GM19351 (cell line): ENCODE measurements around the gene CSNK2B.

Source experiments
- ATAC-seq: cut with Tn5 transposase; IDR thresholded peaks from one replicate; pipeline ENCODE4 v1.9.1; 2021; ENCODE audit warnings: mild to moderate bottlenecking, moderate library complexity; ENCODE audit not compliant: unreplicated experiment

The CSNK2B gene

DNA sequence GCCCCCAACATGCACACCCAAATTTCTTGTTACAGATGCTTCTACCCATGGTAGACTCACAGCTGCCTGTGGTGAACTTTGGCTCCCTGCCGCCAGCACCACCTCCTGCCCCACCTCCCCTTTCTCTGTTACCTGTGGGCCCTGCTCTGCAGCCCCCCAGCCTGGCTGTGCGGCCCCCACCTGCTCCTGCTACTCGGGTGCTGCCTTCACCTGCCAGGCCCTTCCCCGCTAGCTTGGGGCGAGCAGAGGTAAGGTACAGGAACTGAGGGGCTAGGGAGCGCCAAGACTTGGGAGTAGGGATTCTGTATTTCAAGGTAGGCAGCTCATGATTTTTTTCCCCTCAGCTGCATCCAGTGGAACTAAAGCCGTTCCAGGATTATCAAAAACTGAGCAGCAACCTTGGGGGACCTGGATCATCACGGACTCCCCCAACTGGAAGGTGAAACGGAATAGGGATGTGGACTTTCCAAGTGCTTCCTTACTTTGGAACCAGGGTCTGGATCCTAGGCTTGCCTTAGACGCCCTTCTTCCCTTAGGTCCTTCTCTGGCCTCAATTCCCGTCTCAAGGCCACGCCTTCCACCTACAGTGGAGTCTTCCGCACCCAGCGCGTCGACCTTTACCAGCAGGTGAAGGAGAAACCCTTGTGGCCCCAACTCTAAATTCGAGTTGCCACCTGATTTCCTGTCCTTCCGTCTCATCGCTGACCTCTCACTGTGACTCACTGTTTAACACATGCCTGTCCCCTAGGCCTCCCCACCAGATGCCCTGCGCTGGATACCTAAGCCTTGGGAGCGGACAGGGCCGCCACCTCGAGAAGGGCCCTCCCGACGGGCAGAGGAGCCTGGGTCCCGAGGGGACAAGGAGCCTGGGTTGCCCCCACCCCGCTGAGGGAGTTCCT, 28.9 kb upstream of the CSNK2B start:
- ATAC-seq, result no peak

DNA sequence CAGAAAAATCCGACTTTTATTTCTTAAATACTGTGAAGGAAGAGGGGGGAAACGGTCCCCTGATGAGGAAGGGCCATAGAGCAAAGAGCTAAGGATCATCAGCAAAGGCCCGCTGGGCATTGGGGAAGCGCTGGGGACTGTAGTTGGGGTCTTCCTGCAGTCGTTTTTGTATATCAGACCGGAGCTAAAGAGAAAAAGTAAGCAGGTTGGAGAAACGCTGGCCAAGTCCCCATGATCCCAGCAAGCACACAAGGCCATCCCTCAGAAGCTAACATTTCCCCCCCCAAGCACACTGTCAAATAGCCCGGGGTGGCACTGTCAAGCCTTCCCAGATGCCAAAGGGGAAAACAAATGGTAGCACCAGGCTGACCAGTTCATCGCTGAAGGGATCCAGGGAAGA, 26.8 kb upstream of the CSNK2B start:
- no peak for ATAC-seq

DNA sequence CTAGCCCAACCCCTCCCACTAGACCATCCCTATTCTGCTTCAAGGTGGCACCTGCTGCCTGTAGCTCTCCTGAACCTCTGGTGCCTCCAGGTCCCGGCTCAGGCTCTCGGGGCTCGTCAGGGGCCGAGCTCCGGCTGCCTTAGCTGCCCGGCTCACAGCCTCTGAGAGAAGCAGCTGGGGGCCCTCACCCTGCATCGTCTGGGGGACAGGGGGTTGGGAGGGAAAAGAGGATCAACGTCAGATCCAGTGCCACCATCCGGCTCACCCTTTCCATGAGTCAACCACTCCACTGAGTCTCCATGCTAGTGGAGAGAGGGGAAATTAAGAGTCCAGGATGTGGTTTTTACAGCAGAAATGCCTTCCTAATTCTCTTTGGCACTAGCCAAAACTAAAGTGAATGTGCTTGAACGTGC, 26.4 kb upstream of the CSNK2B start:
- ATAC-seq, result no peak

DNA sequence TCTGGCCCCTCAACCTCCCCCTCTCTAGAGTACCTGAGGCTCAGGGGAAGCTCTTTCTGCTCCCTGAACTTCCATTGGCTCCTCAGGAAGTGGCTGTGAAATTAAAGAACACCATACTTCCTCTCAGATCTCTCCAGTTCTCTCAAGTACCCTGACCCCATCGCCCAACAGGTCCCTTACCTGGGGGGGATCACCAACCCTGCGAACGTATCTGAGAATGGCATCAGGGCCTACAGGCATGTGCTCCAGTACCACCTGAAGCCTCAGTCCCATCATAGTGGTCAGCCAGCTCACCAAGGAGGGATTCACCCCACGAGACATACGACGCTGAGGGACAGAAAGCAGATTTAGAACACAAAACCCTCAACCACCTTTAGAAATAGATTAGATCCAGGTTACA, 25.3 kb upstream of the CSNK2B start:
- no peak for ATAC-seq

DNA sequence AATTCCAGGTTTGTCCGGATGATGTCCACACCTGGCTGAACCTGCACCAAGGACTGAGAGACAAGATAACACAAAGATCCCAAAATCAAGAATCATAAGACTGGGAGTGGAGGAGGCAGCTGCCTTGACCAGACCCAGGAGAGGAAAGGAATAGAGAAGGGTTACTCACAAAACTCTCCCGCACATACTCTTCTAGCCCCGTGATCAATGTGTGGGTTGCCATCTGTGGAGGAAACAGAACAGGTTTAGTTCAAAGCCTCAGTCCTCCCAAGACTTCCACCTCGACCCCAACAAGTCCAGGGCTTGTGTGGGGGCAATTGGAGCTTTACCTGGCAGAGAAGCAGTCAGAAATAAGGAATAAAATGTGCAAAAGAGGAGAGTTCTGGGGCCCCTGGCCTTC, 24.5 kb upstream of the CSNK2B start:
- ATAC-seq, result no peak

DNA sequence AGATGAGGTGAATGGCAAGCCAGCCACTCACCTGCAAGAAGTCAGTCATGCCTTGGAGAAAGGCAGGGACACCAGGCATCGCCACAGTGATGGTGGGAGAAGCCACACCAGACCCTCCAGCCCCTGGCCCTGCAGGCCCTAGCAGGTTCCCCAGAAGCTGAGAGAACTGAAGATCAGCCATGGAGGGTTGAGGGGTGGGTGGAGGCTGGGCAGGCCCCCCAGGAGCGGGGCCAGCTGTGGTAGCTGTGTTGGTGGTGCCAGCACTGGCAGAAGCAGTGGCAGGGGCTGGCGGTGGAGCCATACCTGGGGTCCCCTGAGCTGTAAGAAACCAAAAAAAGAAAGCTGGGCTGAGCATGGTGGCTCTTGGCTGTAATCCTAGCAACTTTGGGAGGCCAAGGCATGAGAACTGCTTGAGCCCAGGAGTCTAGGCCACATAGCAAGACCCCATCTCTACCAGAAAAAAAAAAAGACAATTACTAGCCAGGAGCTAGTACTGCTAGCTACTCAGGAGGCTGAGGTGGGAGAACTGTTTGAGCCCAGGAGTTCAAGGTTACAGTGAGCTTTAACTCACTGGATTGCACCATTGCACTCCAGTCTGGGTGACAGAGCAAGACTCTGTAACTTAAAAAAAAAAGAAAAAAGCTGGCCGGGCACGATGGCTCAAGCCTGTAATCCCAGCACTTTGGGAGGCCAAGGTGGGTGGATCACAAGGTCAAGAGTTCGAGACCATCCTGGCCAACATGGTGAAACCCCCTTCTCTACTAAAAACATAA, 22.9 kb upstream of the CSNK2B start:
- ATAC-seq, result no peak

DNA sequence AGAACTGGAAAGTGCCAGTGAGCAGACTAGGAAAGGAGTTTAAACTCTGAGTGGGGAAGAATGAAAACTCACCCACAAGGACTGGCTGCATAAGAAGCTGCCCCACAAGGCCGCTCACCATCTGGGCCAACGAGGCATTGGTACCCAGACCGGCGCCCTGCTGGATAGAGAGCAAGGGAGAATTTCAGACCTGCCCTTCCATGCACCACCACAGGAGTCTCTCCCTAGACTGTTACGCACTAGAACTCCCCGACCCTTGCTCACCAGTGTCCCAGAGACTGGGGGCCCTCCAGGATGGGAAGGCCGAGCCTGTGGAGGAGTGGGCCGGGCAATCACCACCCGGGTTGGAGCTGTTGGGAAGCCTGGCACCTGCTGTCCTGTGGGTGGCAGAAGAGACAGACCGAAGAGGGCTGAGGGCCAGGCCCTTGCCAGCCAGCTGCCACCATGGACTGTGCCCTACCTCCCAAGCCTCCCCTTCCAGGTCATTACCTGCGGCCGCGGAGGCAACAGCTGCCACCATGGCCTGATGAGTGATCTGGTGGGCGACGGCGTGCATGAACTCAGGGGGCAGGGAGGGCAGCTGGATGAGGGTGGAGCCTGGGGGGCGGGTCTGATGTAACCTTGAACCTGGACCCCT, 21.9 kb upstream of the CSNK2B start:
- no peak for ATAC-seq

DNA sequence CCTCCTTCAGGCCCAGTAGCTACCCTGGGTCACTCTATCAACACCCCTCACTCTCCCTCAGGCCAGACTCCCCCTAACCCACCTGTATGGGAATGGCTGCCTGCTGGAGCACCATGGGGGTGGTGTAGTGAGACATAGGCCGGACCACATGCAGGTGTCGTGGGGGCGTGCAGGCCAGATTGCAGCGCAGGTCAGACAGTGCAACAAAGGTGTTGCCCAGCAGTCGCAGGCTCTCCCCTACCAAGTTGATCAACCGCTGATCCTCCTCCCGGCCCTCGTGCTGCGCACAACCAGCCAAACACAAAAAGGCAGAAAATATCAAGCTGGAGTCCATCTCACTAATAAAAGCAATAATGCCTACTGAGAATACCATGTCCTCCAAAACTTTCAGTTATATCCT, 20.6 kb upstream of the CSNK2B start:
- no peak for ATAC-seq

DNA sequence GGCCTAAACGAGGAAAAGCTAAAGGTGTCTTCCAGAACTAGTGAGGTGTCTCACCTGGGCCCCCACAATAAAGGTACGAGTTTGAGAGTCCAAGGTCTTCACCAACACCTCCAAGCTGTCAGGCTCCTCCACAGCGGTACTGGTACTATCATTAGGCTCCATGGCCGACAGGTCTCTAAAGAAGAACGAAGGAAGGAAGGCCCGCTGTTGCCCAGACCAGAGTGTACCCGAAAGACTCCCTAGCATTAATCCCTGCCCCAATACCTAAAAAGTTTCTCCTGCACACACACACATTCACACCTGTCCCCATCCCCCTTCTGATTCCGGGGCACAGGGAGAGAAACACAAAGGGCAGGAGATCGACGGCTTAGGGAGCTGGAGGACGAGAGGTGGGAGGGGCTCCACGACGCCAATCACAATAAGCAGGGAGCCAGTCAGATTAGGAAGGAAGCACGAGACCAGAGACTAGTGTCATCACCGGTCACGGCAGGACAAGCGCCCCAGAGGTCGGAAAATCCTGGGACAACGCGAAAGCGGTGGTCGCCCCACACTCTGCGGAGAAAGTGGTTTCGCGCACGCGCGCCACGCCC, 14.2 kb upstream of the CSNK2B start:
- no peak for ATAC-seq

DNA sequence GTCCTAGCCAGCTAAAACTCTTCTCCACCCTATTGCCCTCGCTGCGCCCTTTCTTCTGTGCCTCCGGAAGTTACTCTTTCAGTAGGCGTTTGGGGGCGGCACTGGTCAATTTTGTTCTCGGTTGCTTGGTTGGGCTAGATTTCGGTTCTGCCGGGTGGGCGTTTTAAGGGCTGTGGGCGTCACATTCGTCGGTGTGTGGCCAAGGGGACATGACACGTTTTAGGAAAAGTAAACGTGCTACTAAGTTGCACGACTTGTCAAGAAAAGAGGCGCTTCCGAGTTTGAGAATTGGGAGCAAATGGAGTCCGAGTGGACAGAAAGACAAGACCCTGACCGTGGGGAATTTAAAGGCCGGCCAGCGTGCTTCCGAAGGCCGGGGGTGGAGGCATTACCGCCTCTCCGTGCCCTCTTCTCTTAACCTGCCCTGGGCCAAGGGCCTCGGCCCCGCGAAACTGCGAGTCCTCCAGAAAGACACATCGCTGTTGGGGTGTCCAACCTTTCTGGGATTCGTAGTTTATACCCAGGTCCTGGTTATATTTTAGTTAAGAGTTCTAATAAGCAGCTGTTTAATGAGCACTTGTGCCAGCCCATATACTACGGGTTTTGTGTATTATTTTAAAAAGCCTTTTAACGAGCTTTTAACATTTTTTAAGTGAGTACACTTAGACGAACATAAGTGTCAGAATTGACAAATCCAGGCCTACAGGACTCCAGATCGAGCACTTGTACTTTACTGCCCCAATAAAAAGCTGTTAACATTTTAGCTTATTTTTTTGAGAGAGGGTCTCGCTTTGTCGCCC, 12.8 kb upstream of the CSNK2B start:
- ATAC-seq, result peak; percentile 71

DNA sequence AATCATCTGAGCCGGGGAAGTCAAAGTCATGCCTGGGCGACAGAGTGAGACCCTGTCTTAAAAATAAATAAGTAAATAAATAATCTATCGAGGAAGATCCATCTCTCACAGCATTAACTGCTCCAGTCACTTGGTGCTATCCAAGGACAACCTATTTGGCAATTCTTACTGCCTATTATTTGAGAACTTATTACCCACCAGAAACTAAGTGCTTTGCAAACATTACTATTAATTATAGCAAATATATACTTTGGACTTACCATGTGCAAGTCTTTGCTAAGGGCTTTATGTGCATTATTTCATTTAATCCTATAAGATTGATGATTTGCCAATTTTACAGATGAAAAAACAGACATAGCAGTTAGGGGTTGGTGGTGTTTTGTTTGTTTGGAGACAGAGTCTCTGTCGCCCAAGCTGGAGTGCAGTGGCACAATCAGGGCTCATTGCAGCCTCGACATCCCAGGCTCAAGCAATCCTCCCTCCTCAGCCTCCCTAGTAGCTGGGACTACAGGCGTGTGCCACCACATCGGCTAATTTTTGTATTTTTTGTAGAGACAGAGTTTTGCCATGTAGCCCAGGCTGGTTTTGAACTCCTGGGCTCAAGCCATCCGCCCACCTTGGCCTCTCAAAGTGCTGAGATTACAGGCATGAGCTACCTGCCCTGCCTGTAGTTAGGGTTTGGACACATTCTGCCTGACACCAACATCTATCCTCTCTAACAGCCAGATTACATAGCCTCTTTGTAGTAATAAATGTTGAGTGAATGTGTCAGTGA, 11.1 kb upstream of the CSNK2B start:
- no peak for ATAC-seq

DNA sequence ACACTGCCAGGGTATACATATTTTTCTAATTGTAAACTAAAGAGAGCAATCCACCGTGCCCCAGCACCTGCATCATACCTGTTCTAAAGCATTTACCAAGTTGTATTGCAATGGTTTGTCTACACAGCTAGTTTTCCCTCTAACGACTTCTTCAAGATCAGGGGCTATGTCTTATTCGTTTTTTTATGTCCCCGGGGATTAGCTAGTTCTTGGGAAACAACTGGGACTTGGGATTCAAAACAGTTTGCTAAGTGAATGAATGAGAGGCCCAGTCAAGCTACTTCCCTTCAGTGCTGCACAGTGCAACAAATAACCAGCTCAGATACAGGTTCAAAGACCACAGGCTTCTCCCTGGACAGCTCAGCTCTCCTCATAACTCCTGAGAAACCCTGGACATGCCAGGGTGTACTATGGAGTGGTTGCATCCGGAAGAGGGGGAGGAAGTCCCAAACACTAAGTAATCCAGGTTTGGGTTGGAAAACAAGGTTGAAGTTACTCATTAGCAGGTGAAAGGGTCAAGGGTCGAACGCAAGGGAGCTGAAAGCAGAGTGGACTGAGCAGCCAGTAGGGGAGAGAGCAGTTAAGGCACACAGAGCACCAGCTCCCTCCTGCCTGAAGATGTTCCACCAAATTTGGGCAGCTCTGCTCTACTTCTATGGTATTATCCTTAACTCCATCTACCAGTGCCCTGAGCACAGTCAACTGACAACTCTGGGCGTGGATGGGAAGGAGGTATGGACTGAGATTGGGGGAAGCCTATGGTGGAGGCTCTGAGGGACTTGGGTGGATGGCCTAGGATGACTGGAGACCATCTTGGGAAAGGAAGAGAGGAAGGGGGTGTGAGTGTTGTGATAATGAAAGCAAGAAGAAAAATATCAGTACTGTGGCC, 10.3 kb upstream of the CSNK2B start, which contains the start of gene APOM:
Gene APOM, plus strand, starts transcription at position 546 of the 889 bp plus-strand sequence. Its CDS starts 73 bp downstream, at position 619.
- no peak for ATAC-seq

DNA sequence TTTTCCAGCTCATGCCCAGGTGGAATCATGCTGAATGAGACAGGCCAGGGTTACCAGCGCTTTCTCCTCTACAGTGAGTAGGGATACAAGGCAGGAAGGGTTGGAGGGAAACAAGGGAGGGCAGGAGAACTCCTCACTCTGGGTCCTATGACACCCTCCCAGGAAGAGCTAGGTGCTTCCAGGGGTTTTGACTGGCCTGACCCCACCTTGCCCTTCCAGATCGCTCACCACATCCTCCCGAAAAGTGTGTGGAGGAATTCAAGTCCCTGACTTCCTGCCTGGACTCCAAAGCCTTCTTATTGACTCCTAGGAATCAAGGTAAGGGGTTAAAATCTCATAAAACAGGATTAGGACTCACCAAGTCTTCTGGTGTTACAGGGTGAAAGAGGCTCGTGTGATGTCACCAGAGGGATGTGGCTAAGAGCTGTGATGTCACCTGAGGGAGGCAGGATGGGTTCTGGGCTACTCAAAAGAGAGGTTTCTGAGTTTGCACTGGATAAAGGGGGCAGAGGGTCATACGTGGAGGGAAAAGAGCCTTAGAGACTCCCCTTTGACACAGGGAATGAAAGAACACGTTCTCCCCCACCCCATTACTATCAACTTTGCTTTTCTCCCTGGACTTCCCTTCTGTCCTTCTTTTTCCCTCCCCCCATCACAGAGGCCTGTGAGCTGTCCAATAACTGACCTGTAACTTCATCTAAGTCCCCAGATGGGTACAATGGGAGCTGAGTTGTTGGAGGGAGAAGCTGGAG, 8.3 kb upstream of the CSNK2B start:
- ATAC-seq, result no peak

DNA sequence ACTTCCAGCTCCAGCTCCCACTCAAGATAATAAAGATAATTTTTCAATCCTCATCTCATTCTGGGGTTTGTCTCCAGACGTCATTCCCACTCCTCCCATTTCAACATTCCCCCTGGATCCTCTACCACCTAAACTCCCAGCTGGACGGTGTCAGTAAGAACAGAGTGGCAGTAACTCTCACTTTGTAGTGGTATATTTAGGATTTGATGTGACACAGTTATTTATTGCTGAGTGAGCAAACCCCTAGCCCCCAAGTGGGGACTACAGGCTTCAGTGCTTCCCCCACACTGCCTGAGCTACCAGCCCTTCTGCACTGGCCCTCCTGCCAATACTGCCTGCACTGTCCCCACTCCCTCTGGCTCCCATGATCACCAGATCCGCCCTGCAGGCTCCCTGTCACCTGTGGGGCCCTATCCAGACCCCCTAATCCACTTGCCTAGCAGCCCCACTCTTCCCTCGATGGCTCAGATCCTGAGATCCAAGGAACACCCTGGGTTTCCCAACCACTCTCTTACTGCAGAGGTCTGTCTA, 7.7 kb upstream of the CSNK2B start:
- no peak for ATAC-seq

DNA sequence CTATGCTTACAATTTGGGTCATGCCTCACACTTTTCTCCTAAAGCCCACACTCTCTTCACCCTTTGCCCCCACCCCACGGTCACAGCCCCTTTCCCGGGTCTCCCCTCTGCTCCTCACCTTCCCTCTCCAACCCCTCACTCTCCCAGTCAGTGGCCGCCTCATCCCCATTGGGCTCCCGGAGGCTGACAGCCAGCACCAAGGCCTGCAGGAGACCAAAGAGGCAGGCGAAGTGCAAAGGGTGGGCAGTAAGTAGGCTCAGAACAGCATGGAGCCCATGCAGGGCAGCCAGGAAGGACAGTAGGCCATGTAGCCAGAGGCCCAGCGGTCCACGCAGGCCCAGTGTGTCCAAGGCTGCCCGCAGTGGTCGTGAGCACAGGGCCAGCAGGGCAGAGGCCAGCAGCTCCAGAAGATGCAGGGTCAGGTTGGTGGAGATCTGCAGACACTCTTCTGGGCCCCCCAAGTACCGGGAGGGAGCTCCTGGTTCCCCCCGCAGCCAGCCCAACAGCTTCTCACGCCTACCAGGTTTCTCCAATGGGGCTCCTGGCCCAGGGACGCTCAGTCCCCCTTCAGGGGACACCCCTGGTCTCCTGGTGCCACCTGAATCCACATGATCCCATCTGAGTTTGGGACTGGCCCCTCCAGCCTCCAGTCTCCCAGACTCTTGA, 6.8 kb upstream of the CSNK2B start:
- no peak for ATAC-seq

DNA sequence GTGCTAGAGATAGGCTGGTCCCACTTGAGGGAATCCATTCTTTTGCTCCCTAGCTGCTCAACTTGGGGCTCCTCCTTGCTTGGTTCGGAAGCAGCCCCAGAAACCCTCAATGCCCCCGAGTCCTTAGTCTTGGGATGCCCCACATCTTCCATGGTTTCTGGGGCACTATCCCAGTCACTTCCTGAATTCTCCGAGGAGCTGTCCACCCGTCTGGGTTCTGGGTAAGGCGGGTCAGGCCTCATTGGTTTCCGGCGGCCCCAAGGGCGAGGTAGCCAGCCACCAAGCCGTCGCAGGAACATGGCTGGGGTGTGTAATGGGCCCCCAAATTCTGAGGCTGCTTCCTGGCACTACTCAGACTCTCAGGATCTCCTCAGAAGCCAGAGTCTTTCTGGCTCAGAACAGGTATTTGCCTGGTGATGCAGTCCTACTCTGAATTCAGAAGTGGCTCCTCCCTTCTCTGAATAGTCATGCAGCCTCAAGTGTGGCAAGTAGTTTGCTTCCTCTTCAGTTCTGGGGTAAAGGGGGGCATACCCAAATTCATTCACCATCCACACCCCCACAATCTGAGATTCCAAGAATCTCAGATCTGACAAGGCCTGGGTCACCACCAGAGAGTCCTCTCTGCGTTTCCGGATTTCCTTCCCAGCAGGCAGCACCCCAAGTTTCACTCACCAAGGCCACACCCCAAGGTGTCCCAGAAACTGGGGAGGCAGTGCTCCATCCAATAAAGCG, 6.1 kb upstream of the CSNK2B start:
- ATAC-seq, result no peak
